Breast epithelium (tissue), 3 donors: ENCODE data around the gene NUMBL.
"Not testable (repeated sequence)": the region's sequence is repeated elsewhere in the genome, so short reads cannot be mapped to it uniquely, and the experiment has no call there.

Experiments used
- CTCF ChIP-seq, 3 donors: fragments of 450-650 bp; IDR thresholded peaks; one replicate each; pipeline ENCODE4 v1.5.1; 2016 to 2017; ENCODE audit warnings: antibody characterized with exemption in 3 of 3, mild to moderate bottlenecking in 3 of 3, moderate library complexity in 3 of 3
- POLR2A ChIP-seq: fragments of 450-650 bp; IDR thresholded peaks from one replicate; pipeline ENCODE4 v1.6.1; 2016; ENCODE audit warnings: antibody characterized with exemption, mild to moderate bottlenecking, moderate library complexity

GRCh38 chr19:40624369-40625153 lies 65.9 kb downstream of the NUMBL start:
- TF ChIP-seq CTCF (IDR thresholded peaks at IDR 0.05); POLR2A: not testable (repeated sequence)
